Breast epithelium (tissue), 3 donors: ENCODE data around the gene XKR8.

Experiments
- POLR2A ChIP-seq: fragments of 450-650 bp; IDR thresholded peaks from one replicate; pipeline ENCODE4 v1.6.1; 2016; ENCODE audit warnings: antibody characterized with exemption, mild to moderate bottlenecking, moderate library complexity
- POLR2AphosphoS5 ChIP-seq, 3 donors: sonication (generic); formaldehyde crosslinking; IDR thresholded peaks; one replicate each; pipeline ENCODE4 v1.6.1; 2017; ENCODE audit warnings: antibody characterized with exemption in 3 of 3

DNA sequence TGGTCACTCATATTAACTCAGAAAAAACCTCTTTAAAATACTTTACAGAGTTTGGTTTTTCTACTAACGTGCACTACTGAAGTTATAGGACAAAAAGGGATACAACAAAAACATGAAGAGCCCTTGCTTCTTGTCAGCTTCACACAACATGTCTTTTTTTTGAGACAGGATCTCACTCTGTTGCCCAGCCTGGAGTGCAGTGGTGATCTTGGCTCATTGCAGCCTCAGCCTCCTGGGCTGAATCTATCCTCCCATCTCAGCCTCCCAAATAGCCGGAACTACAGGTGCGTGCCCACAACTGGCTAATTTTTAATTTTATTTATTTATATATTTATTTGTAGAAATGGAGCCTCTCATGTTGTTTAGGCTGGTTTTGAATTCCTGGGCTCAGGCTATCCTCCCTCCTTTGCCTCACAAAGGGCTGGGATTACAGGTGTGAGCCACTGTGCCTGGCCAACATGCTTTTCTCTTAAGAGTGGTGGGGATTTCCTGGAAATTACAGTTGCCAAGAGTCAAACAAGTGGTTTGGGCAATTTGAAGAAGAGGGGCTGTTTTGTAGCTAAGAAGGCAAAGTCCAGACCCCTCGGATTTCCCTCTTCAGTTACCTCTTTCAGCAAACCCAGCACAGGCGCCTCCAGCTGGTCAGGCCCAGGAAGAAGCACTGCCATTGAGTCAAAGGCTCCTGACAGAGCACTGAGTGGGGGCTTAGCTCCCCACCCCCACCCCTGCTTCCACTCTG lies 31.4 kb upstream of the XKR8 start:
- no peak for TF ChIP-seq POLR2A
- TF ChIP-seq POLR2AphosphoS5 (IDR thresholded peaks at IDR 0.05) = no peak
